Hepatocyte (in vitro differentiated cells): ENCODE measurements around the gene FGF12. TPM values are rescaled to one million over a fixed set of nuclear protein-coding genes. Genes with fewer than 3 reads are reported as not detected.
A peak's percentile ranks its signal among the peaks of the same experiment; 100 is the strongest.

Source experiments
- DNase-seq: peaks from one replicate; pipeline ENCODE4 v3.0.0-alpha.2; 2016; ENCODE audit warnings: low spot score
- H2AFZ ChIP-seq: fragments of 200-600 bp; sonication (generic); 2 replicates; pipeline ENCODE4 v1.6.0; 2016; ENCODE audit warnings: antibody characterized with exemption, mild to moderate bottlenecking
- H3K27ac ChIP-seq: fragments of 200-600 bp; sonication (generic); 2 replicates; pipeline ENCODE4 v1.5.1; 2016; ENCODE audit warnings: mild to moderate bottlenecking
- H3K27me3 ChIP-seq: fragments of 200-600 bp; sonication (generic); 2 replicates; pipeline ENCODE4 v1.6.1; 2016
- H3K36me3 ChIP-seq: fragments of 200-600 bp; sonication (generic); replicated peaks from 2 replicates; pipeline ENCODE4 v1.5.1; 2016; ENCODE audit warnings: low read depth; ENCODE audit not compliant: insufficient read depth
- H3K4me1 ChIP-seq: fragments of 200-600 bp; sonication (generic); 2 replicates; pipeline ENCODE4 v1.5.1; 2016; ENCODE audit warnings: mild to moderate bottlenecking, moderate library complexity; ENCODE audit not compliant: insufficient read depth
- H3K4me2 ChIP-seq: fragments of 200-600 bp; sonication (generic); 2 replicates; pipeline ENCODE4 v1.6.0; 2016
- H3K4me3 ChIP-seq: fragments of 200-600 bp; sonication (generic); 2 replicates; pipeline ENCODE4 v1.5.1; 2016; ENCODE audit warnings: mild to moderate bottlenecking
- H3K79me2 ChIP-seq: fragments of 200-600 bp; sonication (generic); 2 replicates; pipeline ENCODE4 v1.6.0; 2017; ENCODE audit warnings: mild to moderate bottlenecking
- H3K9me2 ChIP-seq: fragments of 200-600 bp; sonication (generic); replicated peaks from 2 replicates; pipeline ENCODE4 v1.6.0; 2017; ENCODE audit warnings: mild to moderate bottlenecking; ENCODE audit not compliant: insufficient read depth
- H3K9me3 ChIP-seq: fragments of 200-600 bp; sonication (generic); 2 replicates; pipeline ENCODE4 v1.5.1; 2016; ENCODE audit warnings: low read depth, mild to moderate bottlenecking
- H4K20me1 ChIP-seq: fragments of 200-600 bp; sonication (generic); 2 replicates; pipeline ENCODE4 v1.6.0; 2016; ENCODE audit warnings: mild to moderate bottlenecking; ENCODE audit not compliant: insufficient read depth, poor library complexity, severe bottlenecking
- EZH2 ChIP-seq: fragments of 200-600 bp; sonication (generic); IDR thresholded peaks from 2 replicates; pipeline ENCODE4 v1.6.1; 2016; ENCODE audit warnings: antibody characterized with exemption, mild to moderate bottlenecking, borderline replicate concordance
- EZH2phosphoT487 ChIP-seq: fragments of 200-600 bp; sonication (generic); IDR thresholded peaks from one replicate; pipeline ENCODE4 v1.6.1; 2018; ENCODE audit warnings: antibody characterized with exemption, mild to moderate bottlenecking, low read depth, moderate library complexity; ENCODE audit not compliant: unreplicated experiment, severe bottlenecking
- WGBS: methylation state at CpG from one replicate; pipeline ENCODE4 v1.1.6; 2016; ENCODE audit warnings: low lambda C conversion rate; ENCODE audit errors: missing lambda C conversion rate; 5-methylcytosine and 5-hydroxymethylcytosine counted together
- polyA plus RNA-seq: library from polyadenylated mRNA; unstranded; fragments of >200 nt; fragmentation: Nextera tagmentation; extraction: Ambion mirVana; gene quantifications from 2 replicates; pipeline ENCODE4 v1.2.1, GENCODE V29; 2016
- total RNA-seq: library from RNA; depleted of rRNA; stranded (reverse); fragments of >200 nt; gene quantifications from 2 replicates; pipeline ENCODE4 v1.2.3, GENCODE V29; 2014
- TF ChIP-seq, protein P1 (sequence below): fragments of 200-600 bp; sonication (generic); IDR thresholded peaks from 2 replicates; pipeline ENCODE4 v1.5.1; 2016; ENCODE audit warnings: antibody characterized with exemption, mild to moderate bottlenecking; ENCODE audit not compliant: poor library complexity

The FGF12 gene
- total and polyA plus RNA-seq, 2 experiments from 2014 or later: 2.1 TPM

DNA sequence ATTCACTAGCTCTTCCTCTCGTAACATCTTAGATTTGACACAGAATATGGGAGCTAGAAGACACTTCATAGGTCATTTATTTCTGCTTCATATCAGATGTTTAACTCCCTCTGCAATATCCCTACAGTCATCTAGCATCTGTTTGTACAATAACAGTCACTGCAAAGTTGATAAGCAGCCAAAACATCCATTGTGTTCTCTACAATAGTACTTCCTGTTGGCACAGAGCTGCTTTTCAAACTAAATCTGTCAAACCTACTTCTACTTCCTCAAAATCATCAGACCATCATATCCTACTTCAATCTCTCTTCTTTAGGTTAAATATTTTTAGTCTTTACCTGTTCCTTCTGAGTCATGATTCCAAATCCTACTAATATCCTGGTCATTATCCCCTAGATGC is 233.2 kb downstream of the FGF12 start:
- H3K79me2 ChIP-seq: no peaks in the 10 kb centered on the region
- H3K9me2 ChIP-seq: no peaks in the 10 kb centered on the region
- no peak overlapping the region for H3K4me2 ChIP-seq
- DNase-seq: no peak
- no peaks in the 10 kb centered on the region for H3K27me3 ChIP-seq
- H3K4me3 ChIP-seq: no peak overlapping the region
- TF ChIP-seq EZH2phosphoT487: no peak
- TF ChIP-seq, protein P1, sequence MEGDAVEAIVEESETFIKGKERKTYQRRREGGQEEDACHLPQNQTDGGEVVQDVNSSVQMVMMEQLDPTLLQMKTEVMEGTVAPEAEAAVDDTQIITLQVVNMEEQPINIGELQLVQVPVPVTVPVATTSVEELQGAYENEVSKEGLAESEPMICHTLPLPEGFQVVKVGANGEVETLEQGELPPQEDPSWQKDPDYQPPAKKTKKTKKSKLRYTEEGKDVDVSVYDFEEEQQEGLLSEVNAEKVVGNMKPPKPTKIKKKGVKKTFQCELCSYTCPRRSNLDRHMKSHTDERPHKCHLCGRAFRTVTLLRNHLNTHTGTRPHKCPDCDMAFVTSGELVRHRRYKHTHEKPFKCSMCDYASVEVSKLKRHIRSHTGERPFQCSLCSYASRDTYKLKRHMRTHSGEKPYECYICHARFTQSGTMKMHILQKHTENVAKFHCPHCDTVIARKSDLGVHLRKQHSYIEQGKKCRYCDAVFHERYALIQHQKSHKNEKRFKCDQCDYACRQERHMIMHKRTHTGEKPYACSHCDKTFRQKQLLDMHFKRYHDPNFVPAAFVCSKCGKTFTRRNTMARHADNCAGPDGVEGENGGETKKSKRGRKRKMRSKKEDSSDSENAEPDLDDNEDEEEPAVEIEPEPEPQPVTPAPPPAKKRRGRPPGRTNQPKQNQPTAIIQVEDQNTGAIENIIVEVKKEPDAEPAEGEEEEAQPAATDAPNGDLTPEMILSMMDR: no peak
- TF ChIP-seq EZH2: no peak
- no peaks in the 10 kb centered on the region for H3K36me3 ChIP-seq
- WGBS: 91% methylated on average over 1 of the region's 1 CpG
- H3K27ac ChIP-seq: no peak overlapping the region
- no peaks in the 10 kb centered on the region for H4K20me1 ChIP-seq
- no peak overlapping the region for H2AFZ ChIP-seq
- no peaks in the 10 kb centered on the region for H3K4me1 ChIP-seq
- H3K9me3 ChIP-seq: no peaks in the 10 kb centered on the region

DNA sequence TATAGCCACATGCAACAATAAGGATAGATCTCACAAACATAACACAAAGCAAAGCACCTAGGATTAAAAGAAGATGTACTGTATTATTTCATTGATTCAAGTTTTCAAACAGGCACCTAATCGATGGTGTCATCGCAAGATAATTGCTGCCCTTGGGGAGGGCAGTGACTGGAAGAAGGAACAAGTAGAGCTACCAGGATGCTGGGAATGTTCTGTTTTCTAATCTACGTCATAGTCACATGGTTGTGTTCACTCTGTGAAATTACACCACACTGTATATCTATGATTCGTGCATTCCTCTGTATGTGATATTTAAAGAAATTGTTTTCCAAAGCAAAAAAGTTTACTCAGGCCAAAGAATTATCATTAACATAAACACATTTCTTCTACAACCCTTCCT is 236.6 kb downstream of the FGF12 start:
- Histone ChIP-seq H3K4me3 (no peak overlapping the region), H2AFZ (no peak overlapping the region), H3K9me2 (no peaks in the 10 kb centered on the region), H3K36me3 (no peaks in the 10 kb centered on the region), H3K4me1 (no peaks in the 10 kb centered on the region), H3K27ac (no peak overlapping the region), H3K79me2 (no peaks in the 10 kb centered on the region), H3K4me2 (no peak overlapping the region), H3K9me3 (no peaks in the 10 kb centered on the region), H3K27me3 (no peaks in the 10 kb centered on the region), H4K20me1 (no peaks in the 10 kb centered on the region)
- TF ChIP-seq EZH2: no peak
- TF ChIP-seq, protein P1: no peak
- TF ChIP-seq EZH2phosphoT487: no peak
- DNase-seq: no peak
- WGBS: 85% methylated on average over 4 of the region's 4 CpGs

DNA sequence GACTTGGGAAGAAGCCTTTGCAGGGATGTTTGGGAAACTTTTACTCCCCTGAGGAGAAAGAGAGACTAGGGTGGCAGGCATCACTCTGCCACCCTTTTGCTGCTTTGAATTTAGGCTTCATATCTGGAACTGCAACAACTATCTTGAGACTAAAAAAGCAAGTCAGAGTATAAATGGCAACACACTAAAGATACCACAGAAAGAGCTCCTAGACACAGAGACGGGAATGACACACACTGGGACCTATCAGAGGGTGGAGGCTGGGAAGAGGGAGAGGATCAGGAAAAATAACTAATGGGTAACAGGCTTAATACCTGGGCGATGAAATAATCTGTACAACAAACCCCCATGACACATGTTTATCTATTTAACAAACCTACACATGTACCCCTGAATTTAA is 237.8 kb downstream of the FGF12 start:
- Histone ChIP-seq H4K20me1 (no peaks in the 10 kb centered on the region), H3K4me3 (no peak overlapping the region), H3K9me2 (no peaks in the 10 kb centered on the region), H2AFZ (no peak overlapping the region), H3K36me3 (no peaks in the 10 kb centered on the region), H3K4me2 (no peak overlapping the region), H3K27me3 (no peaks in the 10 kb centered on the region), H3K27ac (no peak overlapping the region), H3K4me1 (no peaks in the 10 kb centered on the region), H3K9me3 (no peaks in the 10 kb centered on the region), H3K79me2 (no peaks in the 10 kb centered on the region)
- WGBS: 83% methylated on average over 2 of the region's 2 CpGs
- no peak for DNase-seq
- TF ChIP-seq EZH2phosphoT487 (no peak), EZH2 (no peak)
- TF ChIP-seq, protein P1: no peak

DNA sequence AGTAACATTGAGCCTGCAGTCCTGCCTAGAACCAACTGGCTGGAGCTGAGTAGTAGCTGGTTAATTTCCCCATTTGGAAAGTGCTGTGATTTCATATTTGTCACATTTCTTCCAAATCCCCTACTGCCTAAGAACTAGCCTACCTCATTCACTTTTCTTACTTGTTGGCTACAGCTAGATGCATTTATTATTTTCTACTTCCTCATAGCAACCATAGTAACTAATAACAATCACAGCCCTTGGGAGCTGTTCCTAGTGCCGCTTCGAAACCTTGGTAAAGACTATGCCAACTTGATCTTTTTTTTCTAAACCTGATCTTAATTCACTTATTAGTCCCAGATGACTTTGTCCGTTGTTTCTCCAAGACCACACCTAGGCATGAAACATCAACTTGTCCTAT is 240.3 kb downstream of the FGF12 start:
- H3K9me2 ChIP-seq: no peaks in the 10 kb centered on the region
- H3K4me3 ChIP-seq: no peak overlapping the region
- H2AFZ ChIP-seq: no peak overlapping the region
- DNase-seq: peak; percentile 11
- no peak overlapping the region for H3K27ac ChIP-seq
- no peaks in the 10 kb centered on the region for H3K9me3 ChIP-seq
- H3K36me3 ChIP-seq: no peaks in the 10 kb centered on the region
- WGBS: 75% methylated on average over 3 of the region's 3 CpGs
- no peaks in the 10 kb centered on the region for H4K20me1 ChIP-seq
- no peaks in the 10 kb centered on the region for H3K27me3 ChIP-seq
- H3K79me2 ChIP-seq: no peaks in the 10 kb centered on the region
- H3K4me2 ChIP-seq: no peak overlapping the region
- H3K4me1 ChIP-seq: no peaks in the 10 kb centered on the region
- TF ChIP-seq EZH2: no peak
- TF ChIP-seq, protein P1: no peak
- no peak for TF ChIP-seq EZH2phosphoT487
